Measurements from ENCODE around the gene MFGE8. TPM values are rescaled to one million over a fixed set of nuclear protein-coding genes. Genes with fewer than 3 reads are reported as not detected.

Gene MFGE8
- total RNA-seq, 1 donor from 2014 or later = 113 TPM

DNA sequence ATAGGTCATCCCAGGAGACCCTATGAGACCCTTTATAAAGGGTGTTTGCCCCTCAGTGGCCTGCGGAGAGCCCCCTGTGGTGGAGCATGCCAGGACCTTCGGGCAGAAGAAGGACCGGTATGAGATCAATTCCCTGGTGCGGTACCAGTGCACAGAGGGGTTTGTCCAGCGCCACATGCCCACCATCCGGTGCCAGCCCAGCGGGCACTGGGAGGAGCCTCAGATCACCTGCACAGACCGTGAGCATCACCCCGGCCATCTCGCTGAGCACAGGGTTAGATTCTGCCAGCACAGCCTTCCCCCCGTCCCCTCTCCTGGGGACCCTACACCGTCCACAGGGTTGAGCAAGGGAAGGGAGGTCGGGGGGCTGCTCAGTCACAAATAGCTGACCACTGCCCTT lies 39.4 kb downstream of the MFGE8 start:
- no peak overlapping the region for H3K27ac Mint-ChIP-seq (ENCODE audit: unreplicated experiment)
- H3K9me3 Mint-ChIP-seq = peaks cover 4% of the 10 kb centered on the region
- no peak overlapping the region for H3K4me3 Mint-ChIP-seq
- peaks cover 3% of the 10 kb centered on the region for H3K4me1 Mint-ChIP-seq
- H3K27me3 Mint-ChIP-seq (ENCODE audit: low read depth) = no peaks in the 10 kb centered on the region
- no peak for DNase-seq (ENCODE audit: low read depth, low spot score)
- no peaks in the 10 kb centered on the region for H3K36me3 Mint-ChIP-seq (ENCODE audit: low read depth)
- no peak for TF ChIP-seq CTCF (conservative IDR thresholded peaks at IDR 0.05)

DNA sequence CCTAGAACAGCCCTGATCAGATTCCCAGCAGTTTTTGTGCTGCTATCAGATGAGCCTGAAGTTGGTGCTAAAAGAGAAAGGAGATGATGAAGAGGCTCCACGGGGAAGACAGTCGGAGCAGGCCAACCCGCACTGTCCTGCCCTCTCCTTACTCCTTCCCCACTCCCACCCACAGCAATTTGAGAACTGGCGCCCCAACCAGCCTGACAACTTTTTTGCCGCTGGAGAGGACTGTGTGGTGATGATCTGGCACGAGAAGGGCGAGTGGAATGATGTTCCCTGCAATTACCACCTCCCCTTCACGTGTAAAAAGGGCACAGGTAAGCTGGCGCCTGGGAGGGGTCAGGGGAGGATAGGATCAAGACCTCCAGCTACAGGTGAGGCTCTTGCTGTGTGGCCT lies 40.5 kb downstream of the MFGE8 start:
- no peak overlapping the region for H3K27ac Mint-ChIP-seq (ENCODE audit: unreplicated experiment)
- peaks cover 3% of the 10 kb centered on the region for H3K4me1 Mint-ChIP-seq
- H3K4me3 Mint-ChIP-seq = no peak overlapping the region
- no peak for DNase-seq (ENCODE audit: low read depth, low spot score)
- TF ChIP-seq CTCF (conservative IDR thresholded peaks at IDR 0.05) = no peak
- no peaks in the 10 kb centered on the region for H3K36me3 Mint-ChIP-seq (ENCODE audit: low read depth)
- peaks cover 6% of the 10 kb centered on the region for H3K9me3 Mint-ChIP-seq
- no peaks in the 10 kb centered on the region for H3K27me3 Mint-ChIP-seq (ENCODE audit: low read depth)

- Mint-ChIP-seq H3K36me3 (ENCODE audit: low read depth) (no peaks in the 10 kb centered on the region), H3K27me3 (ENCODE audit: low read depth) (no peaks in the 10 kb centered on the region), H3K4me1 (peaks cover 3% of the 10 kb centered on the region), H3K27ac (ENCODE audit: unreplicated experiment) (no peak overlapping the region), H3K4me3 (no peak overlapping the region), H3K9me3 (peaks cover 8% of the 10 kb centered on the region)
- no peak for TF ChIP-seq CTCF (conservative IDR thresholded peaks at IDR 0.05)
- no peak for DNase-seq (ENCODE audit: low read depth, low spot score)
Measured at GRCh38 chr15:88872106-88872505, 41.1 kb downstream of the MFGE8 start.

- no peak for DNase-seq (ENCODE audit: low read depth, low spot score)
- Mint-ChIP-seq H3K4me1 (peaks cover 3% of the 10 kb centered on the region), H3K9me3 (peaks cover 8% of the 10 kb centered on the region), H3K36me3 (ENCODE audit: low read depth) (no peaks in the 10 kb centered on the region), H3K27me3 (ENCODE audit: low read depth) (no peaks in the 10 kb centered on the region), H3K4me3 (no peak overlapping the region), H3K27ac (ENCODE audit: unreplicated experiment) (no peak overlapping the region)
- no peak for TF ChIP-seq CTCF (conservative IDR thresholded peaks at IDR 0.05)
Measured at GRCh38 chr15:88871313-88871712, 41.9 kb downstream of the MFGE8 start.

- no peak for DNase-seq (ENCODE audit: low read depth, low spot score)
- H3K36me3 Mint-ChIP-seq (ENCODE audit: low read depth) = no peaks in the 10 kb centered on the region
- H3K9me3 Mint-ChIP-seq = peaks cover 8% of the 10 kb centered on the region
- no peaks in the 10 kb centered on the region for H3K4me1 Mint-ChIP-seq
- H3K4me3 Mint-ChIP-seq = no peak overlapping the region
- no peak for TF ChIP-seq CTCF (conservative IDR thresholded peaks at IDR 0.05)
- H3K27me3 Mint-ChIP-seq (ENCODE audit: low read depth) = no peaks in the 10 kb centered on the region
- no peak overlapping the region for H3K27ac Mint-ChIP-seq (ENCODE audit: unreplicated experiment)
Measured at GRCh38 chr15:88866295-88866881, 46.8 kb downstream of the MFGE8 start.

All from neural crest cell (in vitro differentiated cells).